Activated T-helper 1 cell treated with anti-CD3 and anti-CD28 coated beads, Interleukin-12 subunit alpha, Interleukin-12 subunit beta, Interleukin-2, Interleukin-4 antibody, amounts not matched to agents 30 ng/mL and 10 ng/mL and 1 ng/mL, durations not matched to agents 14 hours and 24 hours and 36 hours (primary cell): Measurements from ENCODE around the gene AFF3. TPM values are rescaled to one million over a fixed set of nuclear protein-coding genes. Genes with fewer than 3 reads are reported as not detected.
"Not testable (repeated sequence)": the region's sequence is repeated elsewhere in the genome, so short reads cannot be mapped to it uniquely, and the experiment has no call there.

ENCODE experiments used
- DNase-seq: peaks from one replicate; pipeline ENCODE4 v3.0.0; 2021; ENCODE audit warnings: low spot score
- H3K27ac Mint-ChIP-seq: one replicate; pipeline ENCODE4 v1.8.0; 2021; ENCODE audit warnings: mild to moderate bottlenecking, mixed read lengths
- H3K27me3 Mint-ChIP-seq: one replicate; pipeline ENCODE4 v1.8.0; 2022; ENCODE audit warnings: mild to moderate bottlenecking, moderate library complexity, mixed read lengths; ENCODE audit not compliant: insufficient read depth
- H3K36me3 Mint-ChIP-seq: one replicate; pipeline ENCODE4 v1.8.0; 2021; ENCODE audit warnings: low read depth, mixed read lengths
- H3K4me1 Mint-ChIP-seq: one replicate; pipeline ENCODE4 v1.8.0; 2021; ENCODE audit warnings: low read depth, mixed read lengths
- H3K4me3 Mint-ChIP-seq: one replicate; pipeline ENCODE4 v1.8.0; 2021; ENCODE audit warnings: mild to moderate bottlenecking, moderate library complexity, mixed read lengths
- H3K9me3 Mint-ChIP-seq: one replicate; pipeline ENCODE4 v1.8.0; 2021; ENCODE audit warnings: mixed read lengths
- intact Hi-C: fragments of 100-400 bp; cut with micrococcal nuclease; formaldehyde crosslinking; loops from one replicate; pipeline ENCODE4 v1.15.1; 2024
- total RNA-seq: library from RNA; stranded (reverse); gene quantifications from 2 replicates; pipeline ENCODE4 v1.2.3, GENCODE V29; 2022

The AFF3 gene
- total RNA-seq, 1 donor from 2014 or later = 2.4 TPM

DNA sequence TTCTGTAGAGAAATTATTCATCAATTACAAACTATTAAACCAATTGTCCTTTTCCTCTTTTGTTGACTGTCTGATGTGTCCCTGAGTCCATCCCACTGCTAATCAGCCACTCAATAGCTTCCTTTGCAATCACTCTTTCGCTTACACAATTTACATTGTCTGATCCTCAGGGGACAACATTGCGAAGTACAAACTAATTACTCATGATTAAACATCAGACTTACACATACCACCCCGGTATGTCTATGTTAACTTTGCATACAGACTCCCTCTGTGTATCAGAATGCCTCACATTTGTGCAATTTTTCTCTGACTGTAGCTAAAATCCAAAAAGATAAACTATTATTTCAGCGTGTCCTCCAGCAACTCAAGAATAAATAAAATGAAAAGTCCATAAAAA lies 388.2 kb downstream of the AFF3 start:
- no peaks in the 10 kb centered on the region for H3K36me3 Mint-ChIP-seq
- DNase-seq = no peak
- no peak overlapping the region for H3K4me3 Mint-ChIP-seq
- no peak overlapping the region for H3K27ac Mint-ChIP-seq
- H3K9me3 Mint-ChIP-seq = no peaks in the 10 kb centered on the region
- no peaks in the 10 kb centered on the region for H3K27me3 Mint-ChIP-seq
- intact Hi-C loops = no loop called here
- H3K4me1 Mint-ChIP-seq = no peaks in the 10 kb centered on the region

DNA sequence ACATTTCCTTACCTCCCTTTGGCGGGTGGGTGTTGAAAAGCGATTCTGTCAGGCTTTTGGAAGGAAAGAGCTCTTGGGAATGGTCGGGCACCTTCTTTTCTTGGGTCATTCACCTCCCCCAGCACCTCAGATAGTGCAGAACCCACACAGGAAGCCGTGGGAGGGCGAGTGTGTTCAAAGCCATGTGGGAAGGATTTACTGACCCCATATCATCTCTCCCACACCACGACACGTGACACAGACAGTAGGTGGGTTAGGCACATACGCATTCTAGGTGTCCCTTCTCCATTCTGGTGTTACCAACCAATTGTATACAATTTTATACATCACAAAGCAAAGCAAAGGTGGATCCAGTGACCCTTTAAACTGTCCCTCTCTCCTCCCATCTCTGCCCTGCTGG lies 388.9 kb downstream of the AFF3 start:
- DNase-seq = no peak
- H3K4me1 Mint-ChIP-seq = no peaks in the 10 kb centered on the region
- no peak overlapping the region for H3K27ac Mint-ChIP-seq
- intact Hi-C loops = no loop called here
- no peaks in the 10 kb centered on the region for H3K36me3 Mint-ChIP-seq
- no peaks in the 10 kb centered on the region for H3K9me3 Mint-ChIP-seq
- no peak overlapping the region for H3K4me3 Mint-ChIP-seq
- H3K27me3 Mint-ChIP-seq = no peaks in the 10 kb centered on the region

DNA sequence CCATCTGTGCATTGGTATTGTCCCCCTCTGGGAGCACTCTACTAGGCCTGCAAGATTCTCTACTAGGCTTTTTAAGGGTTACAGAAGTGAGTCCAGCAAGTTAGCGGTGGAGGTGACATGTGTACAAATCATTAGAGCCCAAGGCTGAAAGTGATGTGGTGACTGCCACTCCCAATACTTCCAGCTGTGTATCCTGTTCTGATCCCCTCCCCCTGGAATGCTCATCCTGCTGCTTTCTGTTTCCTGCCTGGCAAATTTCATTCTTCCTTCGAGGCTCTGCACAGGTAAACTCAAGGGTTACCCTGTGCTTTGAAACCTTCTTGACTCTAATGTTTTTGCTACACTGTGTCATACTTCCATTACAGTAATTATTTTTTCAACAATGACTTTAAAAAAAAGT lies 394.0 kb downstream of the AFF3 start:
- no peaks in the 10 kb centered on the region for H3K36me3 Mint-ChIP-seq
- H3K4me1 Mint-ChIP-seq = no peaks in the 10 kb centered on the region
- DNase-seq = no peak
- intact Hi-C loops = no loop called here
- H3K9me3 Mint-ChIP-seq = no peaks in the 10 kb centered on the region
- no peak overlapping the region for H3K27ac Mint-ChIP-seq
- no peaks in the 10 kb centered on the region for H3K27me3 Mint-ChIP-seq
- H3K4me3 Mint-ChIP-seq = no peak overlapping the region

DNA sequence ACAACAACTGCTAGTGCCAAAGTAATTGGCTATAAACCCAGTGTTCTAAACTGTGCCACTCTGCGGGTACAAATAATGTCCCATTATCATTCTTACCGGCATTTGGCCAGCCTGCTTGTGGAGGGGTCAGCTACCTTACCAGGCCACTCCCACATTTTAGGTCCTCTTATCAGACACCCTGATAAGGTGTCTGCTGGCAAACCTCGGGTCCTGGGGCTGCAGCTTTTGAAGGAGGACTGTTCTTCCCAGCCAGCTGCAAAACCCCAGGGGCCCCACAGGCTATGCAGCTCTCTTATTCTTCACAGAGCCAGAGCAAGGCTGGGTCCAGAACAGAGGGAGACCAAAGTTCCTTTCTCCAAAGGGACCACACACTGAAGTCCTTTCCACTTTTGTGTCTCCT lies 394.5 kb downstream of the AFF3 start:
- no peaks in the 10 kb centered on the region for H3K27me3 Mint-ChIP-seq
- H3K27ac Mint-ChIP-seq = no peak overlapping the region
- no peaks in the 10 kb centered on the region for H3K9me3 Mint-ChIP-seq
- H3K36me3 Mint-ChIP-seq = no peaks in the 10 kb centered on the region
- intact Hi-C loops = no loop called here
- no peak overlapping the region for H3K4me3 Mint-ChIP-seq
- DNase-seq = no peak
- no peaks in the 10 kb centered on the region for H3K4me1 Mint-ChIP-seq

DNA sequence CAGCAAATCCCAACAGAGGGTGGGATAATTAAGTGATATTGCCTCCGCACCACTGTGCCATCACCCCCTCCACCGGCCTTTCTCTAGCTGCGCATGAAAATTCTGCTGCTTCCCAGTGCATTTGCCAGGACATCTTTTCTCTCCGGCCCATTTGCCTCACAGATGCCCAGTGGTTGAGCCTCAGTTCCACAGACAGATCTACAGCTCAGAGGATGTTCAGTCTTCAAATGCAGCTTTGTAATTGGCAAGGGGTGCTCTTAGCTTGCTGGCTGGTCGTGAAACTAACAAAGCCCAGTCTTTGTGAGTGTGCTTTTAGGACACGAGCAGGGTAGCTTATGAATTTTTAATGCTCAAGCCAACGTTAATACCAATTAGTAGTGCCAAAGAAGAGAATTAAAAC lies 399.2 kb downstream of the AFF3 start:
- Mint-ChIP-seq H3K27ac (no peak overlapping the region), H3K27me3 (peaks cover 2% of the 10 kb centered on the region), H3K36me3 (no peaks in the 10 kb centered on the region), H3K9me3 (no peaks in the 10 kb centered on the region), H3K4me1 (no peaks in the 10 kb centered on the region), H3K4me3 (no peak overlapping the region)
- intact Hi-C loops = no loop called here
- DNase-seq = no peak

DNA sequence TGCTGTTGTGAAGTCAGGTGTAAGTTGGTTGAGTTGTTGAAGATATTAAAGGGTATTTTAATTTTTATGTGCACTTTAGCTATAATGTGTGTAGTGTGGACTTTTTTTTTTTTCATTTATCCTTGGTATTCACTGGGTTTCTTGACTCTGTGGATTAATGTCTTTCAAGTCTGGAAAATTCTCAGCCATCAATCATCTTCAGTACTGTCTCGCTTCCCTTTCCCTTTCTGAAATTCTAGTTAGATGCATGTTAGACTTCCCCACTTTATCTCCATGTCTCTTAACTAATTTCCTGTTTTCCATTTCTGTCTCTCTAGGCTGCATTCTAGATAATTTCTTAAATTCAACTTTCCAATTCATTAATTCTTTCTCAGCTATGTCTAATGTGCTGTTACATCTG lies 404.9 kb downstream of the AFF3 start:
- Mint-ChIP-seq H3K27me3 (peaks cover 3% of the 10 kb centered on the region), H3K4me1 (no peaks in the 10 kb centered on the region)

DNA sequence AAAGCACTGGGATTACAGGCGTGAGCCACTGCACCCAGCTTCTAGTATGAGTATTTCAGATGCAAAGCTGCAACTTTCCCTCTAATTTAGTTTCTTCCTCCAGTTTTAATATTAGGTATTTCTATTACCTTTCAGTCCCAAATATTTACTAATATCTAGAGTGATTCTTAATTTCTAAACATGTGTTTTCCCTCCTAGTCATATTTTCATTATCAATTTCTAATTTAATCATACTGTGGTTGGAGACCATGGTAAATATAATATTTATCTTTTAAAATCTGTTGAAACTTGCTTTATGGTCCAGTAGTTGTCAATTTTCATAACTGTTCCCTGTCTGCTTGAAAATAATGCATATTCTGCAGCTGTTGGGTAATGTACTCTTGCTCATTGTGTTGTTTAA lies 406.6 kb downstream of the AFF3 start:
- H3K4me1 Mint-ChIP-seq = no peaks in the 10 kb centered on the region
- H3K27ac Mint-ChIP-seq = no peak overlapping the region
- no peak for DNase-seq
- H3K9me3 Mint-ChIP-seq = no peaks in the 10 kb centered on the region
- no peaks in the 10 kb centered on the region for H3K36me3 Mint-ChIP-seq
- H3K4me3 Mint-ChIP-seq = no peak overlapping the region
- peaks cover 3% of the 10 kb centered on the region for H3K27me3 Mint-ChIP-seq
- intact Hi-C loops = no loop called here

More for the DNA sequence above, 404.9 kb downstream of the AFF3 start:
- no peaks in the 10 kb centered on the region for H3K36me3 Mint-ChIP-seq
- H3K27ac Mint-ChIP-seq = no peak overlapping the region
- intact Hi-C loops = no loop called here
- no peak overlapping the region for H3K4me3 Mint-ChIP-seq
- DNase-seq = no peak
- no peaks in the 10 kb centered on the region for H3K9me3 Mint-ChIP-seq

DNA sequence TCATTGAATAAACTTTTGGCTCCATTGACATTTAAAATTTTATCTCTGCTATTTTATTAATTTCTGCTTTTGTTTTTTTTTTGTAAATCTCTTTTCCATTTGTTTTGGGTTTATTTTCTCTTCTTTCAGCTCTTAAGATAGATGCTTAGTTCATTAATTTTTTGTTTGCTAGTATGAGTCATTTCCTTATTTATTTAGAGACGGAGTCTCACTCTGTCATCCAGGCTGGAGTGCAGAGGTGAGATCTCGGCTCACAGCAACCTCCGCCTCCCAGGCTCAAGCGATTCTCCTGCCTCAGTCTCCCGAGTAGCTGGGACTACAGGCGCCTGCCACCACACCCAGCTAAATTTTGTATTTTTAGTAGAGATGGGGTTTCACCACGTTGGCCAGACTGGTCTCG lies 407.1 kb downstream of the AFF3 start:
- H3K9me3 Mint-ChIP-seq, H3K4me1 Mint-ChIP-seq, intact Hi-C loops, H3K36me3 Mint-ChIP-seq, H3K27ac Mint-ChIP-seq, H3K27me3 Mint-ChIP-seq, DNase-seq, H3K4me3 Mint-ChIP-seq: not testable (repeated sequence)

DNA sequence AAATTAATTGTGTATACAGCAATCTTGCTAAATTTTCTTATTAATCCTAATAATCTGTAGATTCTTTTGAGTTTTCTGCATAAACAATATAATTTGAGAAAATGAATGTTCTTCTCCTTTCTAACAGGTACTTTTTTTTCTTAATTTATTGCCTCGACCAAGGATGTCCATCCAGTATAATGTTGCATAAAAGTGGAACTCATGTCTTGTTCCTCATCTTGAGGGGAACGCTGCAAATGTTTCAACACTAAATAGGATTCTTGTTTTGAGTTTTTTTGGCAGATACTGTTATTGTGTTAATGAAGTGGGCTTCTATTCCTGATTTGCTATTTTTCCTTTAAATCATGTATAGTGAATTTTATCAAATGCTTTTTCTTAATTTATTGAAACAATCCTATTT lies 408.2 kb downstream of the AFF3 start:
- H3K27me3 Mint-ChIP-seq = peaks cover 3% of the 10 kb centered on the region
- no peak for DNase-seq
- no peaks in the 10 kb centered on the region for H3K36me3 Mint-ChIP-seq
- intact Hi-C loops = no loop called here
- no peaks in the 10 kb centered on the region for H3K4me1 Mint-ChIP-seq
- no peaks in the 10 kb centered on the region for H3K9me3 Mint-ChIP-seq
- no peak overlapping the region for H3K4me3 Mint-ChIP-seq
- no peak overlapping the region for H3K27ac Mint-ChIP-seq

DNA sequence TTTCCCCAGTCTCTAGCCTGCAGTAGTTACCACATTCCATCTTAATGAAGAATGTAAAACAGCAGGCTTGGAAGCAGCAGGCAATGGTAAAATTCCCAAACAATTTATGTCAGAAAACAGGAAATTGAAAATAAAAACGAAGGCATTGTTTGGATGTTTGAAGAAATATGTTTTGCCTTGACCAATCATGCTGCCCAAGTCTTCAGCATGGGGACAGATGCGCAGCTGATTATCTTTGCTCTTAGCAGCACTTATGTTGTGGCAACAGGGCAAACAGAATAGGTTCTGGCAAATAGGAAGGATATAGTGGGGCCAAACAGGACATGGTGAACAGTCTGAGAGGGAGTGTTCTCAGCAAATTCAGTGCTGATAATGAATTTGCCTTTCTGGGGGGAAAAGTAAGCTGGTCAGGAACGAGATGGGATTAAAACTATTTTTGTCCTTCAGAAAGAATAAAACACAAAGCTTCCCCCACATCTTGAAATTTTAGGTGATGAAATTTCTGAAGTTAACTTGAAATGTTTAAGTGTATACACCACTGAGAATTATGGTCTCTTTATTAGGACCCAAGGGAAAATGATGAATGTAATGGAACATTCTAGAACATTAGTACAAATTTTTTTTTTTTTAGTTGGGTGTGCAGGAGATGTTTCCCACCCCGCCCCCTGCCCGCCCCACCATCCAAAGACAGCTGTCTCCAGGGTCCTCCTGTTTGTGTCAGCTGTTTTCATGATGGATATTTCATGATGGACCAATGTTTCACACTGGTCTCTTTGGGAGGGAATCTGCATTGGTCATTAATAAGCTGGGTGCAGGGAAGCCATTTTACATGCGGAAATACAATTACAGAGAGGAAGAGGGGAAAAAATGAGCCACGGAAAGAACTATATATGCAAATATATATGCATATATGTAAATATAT lies 413.0 kb downstream of the AFF3 start:
- H3K4me1 Mint-ChIP-seq = no peaks in the 10 kb centered on the region
- no peak for DNase-seq
- peaks cover 2% of the 10 kb centered on the region for H3K27me3 Mint-ChIP-seq
- intact Hi-C loops = no loop called here
- no peak overlapping the region for H3K27ac Mint-ChIP-seq
- H3K9me3 Mint-ChIP-seq = no peaks in the 10 kb centered on the region
- H3K36me3 Mint-ChIP-seq = no peaks in the 10 kb centered on the region
- no peak overlapping the region for H3K4me3 Mint-ChIP-seq

DNA sequence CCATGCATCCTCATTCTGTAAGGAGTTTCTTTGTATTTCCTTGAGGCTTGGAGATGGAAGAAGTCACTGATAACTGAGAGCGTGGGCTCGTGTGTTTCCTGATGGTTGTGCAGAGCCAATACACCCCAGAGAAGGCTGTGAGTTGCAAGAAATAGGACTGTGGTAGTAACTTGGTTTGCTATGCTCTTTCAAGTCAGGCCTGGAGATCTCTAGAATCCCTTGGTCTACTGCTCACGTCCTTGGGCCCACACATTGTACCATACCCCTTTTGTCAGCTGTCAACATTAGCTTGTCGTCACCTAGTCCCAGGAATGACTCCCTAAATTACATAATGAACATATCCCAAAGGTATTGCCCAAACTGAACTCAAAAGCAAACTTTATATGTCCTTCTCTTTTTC lies 414.2 kb downstream of the AFF3 start:
- intact Hi-C loops = no loop called here
- H3K4me1 Mint-ChIP-seq = no peaks in the 10 kb centered on the region
- H3K27ac Mint-ChIP-seq = no peak overlapping the region
- H3K27me3 Mint-ChIP-seq = peaks cover 2% of the 10 kb centered on the region
- DNase-seq = no peak
- no peaks in the 10 kb centered on the region for H3K36me3 Mint-ChIP-seq
- H3K9me3 Mint-ChIP-seq = no peaks in the 10 kb centered on the region
- H3K4me3 Mint-ChIP-seq = no peak overlapping the region

DNA sequence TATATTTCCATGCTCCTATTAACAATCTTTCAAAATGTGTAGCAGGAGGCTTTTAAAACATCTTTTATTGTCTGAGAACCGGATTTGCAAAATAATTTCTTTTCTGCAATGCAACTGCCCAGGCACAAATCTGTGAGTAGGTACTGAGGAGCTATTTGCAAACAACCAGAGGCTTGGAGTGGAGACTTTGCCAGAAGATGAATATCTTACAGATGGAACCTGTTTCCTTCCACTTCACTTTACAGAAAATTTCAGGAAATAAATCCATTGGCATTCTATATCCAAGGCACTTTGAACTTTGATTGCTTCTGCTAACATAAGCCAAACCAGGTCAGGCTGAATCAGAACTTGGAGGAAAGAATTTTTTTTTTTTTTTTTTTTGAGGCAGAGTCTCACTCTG lies 415.2 kb downstream of the AFF3 start:
- no peaks in the 10 kb centered on the region for H3K36me3 Mint-ChIP-seq
- H3K4me3 Mint-ChIP-seq = no peak overlapping the region
- no peaks in the 10 kb centered on the region for H3K4me1 Mint-ChIP-seq
- intact Hi-C loops = no loop called here
- peaks cover 2% of the 10 kb centered on the region for H3K27me3 Mint-ChIP-seq
- no peak overlapping the region for H3K27ac Mint-ChIP-seq
- DNase-seq = no peak
- H3K9me3 Mint-ChIP-seq = no peaks in the 10 kb centered on the region

DNA sequence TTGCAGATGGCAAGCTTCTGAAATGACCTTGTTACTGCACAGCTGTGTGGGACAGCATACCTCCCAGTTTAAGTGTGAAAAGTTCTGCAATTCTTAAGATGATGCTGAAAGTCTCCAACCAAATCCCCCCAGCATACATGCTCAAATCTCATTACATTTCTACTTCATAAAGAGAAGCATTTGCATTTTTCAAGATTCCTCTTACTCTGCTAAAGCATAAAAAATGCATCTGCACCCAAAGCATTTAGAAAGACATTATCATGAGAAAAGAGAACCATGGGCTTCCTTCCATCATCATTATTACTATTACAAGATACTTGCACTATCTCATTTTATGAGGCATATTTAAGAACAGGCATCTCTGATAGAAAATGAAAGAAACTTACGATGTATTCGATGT lies 415.7 kb downstream of the AFF3 start:
- Mint-ChIP-seq H3K36me3 (no peaks in the 10 kb centered on the region), H3K27me3 (peaks cover 2% of the 10 kb centered on the region), H3K4me1 (no peaks in the 10 kb centered on the region), H3K27ac (no peak overlapping the region), H3K4me3 (no peak overlapping the region), H3K9me3 (peaks cover 3% of the 10 kb centered on the region)
- intact Hi-C loops = no loop called here
- no peak for DNase-seq

DNA sequence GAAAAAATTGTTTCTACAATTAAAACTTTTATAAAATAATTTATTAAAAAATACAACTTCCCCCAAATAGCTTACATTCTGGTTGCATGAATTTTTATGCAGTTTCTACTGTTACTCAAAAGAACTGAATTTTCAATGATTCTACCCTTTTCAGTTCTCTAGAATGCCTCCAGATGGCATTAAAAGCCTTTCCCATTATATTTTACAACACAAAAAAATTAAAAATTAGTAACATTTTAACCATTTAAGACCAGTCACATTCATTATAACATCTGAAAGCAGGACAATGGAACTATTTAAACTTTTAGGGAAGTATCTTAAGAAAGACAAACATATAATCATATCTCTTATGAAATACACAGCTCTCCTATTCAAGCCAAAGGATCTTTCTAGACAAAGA lies 416.6 kb downstream of the AFF3 start:
- Mint-ChIP-seq H3K27ac (no peak overlapping the region), H3K27me3 (peaks cover 2% of the 10 kb centered on the region), H3K4me1 (no peaks in the 10 kb centered on the region), H3K36me3 (no peaks in the 10 kb centered on the region), H3K9me3 (peaks cover 6% of the 10 kb centered on the region), H3K4me3 (no peak overlapping the region)
- intact Hi-C loops = no loop called here
- no peak for DNase-seq
